HG02798 (cell line): ENCODE measurements around the gene CLSTN2.

Experiments used
- ATAC-seq: cut with Tn5 transposase; IDR thresholded peaks from one replicate; pipeline ENCODE4 v1.9.1; 2021; ENCODE audit warnings: mild to moderate bottlenecking; ENCODE audit not compliant: unreplicated experiment, poor library complexity

CLSTN2 gene

GRCh38 chr3:140135461-140135860, 200.5 kb downstream of the CLSTN2 start:
- no peak for ATAC-seq

- no peak for ATAC-seq
Observed at GRCh38 chr3:140143367-140144069, 208.5 kb downstream of the CLSTN2 start.

DNA sequence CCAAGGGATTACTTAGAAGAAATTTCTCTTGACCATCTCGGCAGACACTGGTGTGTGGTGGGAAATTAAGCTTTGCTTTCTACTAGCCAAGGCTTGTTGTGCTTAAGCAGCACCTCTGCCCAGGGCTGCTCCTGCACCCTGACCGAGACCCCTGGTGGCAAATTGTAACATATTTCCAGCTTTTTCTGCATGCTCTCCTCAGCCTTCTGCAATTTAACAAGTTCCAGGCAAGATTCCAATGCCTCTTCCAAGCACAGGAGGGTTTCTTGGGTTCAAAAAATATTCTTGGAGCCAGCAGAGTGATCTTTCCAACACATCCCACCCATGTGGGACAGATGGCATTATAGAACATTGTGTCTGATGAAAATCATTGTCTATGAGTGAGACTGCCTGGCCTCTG, 210.5 kb downstream of the CLSTN2 start:
- ATAC-seq = no peak

GRCh38 chr3:140146668-140147067, 211.7 kb downstream of the CLSTN2 start:
- ATAC-seq = no peak

DNA sequence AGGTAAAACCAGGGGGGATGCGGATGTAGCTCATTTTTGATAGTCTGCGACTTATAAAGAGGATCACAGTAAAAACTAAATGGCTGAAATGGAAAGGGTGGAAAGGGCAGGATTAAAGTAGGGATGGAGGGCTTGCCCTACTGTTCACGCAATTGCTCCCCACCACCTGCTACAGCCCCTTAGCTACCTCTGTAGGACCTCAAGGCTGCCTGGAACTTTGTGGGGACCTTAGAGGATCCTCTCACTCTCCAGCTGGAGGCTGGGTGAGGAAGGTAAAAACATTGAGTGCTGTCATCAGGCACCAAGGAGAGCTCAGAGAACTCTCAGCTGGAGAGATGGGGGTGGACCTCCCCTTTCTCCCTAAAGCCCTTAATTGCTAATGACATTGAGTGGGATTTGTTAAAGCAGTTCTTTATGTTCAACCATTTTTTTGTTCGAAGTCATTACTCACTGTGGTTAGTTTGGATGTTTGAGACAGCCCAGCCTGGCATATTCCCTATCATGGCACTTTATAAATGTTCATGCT, 213.0 kb downstream of the CLSTN2 start:
- no peak for ATAC-seq

- no peak for ATAC-seq
Observed at GRCh38 chr3:140148824-140149390, 213.9 kb downstream of the CLSTN2 start.

DNA sequence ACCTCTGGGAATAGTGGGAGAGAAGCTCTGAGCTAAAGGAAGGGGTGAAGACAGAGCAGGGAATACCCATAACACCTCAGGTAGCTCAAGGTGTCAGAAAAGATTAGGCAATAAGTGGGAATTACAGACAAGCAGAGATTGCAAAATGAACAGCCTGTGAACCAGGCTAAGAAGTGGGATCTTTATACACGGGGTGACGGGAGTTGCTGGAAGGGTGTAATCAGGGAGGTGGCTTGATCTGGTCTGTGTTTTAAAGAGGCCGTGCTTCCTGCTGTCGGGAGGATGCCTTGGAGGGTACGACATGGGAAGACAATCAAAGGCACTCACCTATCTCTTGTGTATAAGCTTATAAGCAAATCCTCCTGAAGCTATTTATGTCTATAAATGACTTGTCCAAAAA, 216.3 kb downstream of the CLSTN2 start:
- ATAC-seq = no peak

- peak; percentile 48 for ATAC-seq
Observed at GRCh38 chr3:140152851-140153639, 218.1 kb downstream of the CLSTN2 start.

DNA sequence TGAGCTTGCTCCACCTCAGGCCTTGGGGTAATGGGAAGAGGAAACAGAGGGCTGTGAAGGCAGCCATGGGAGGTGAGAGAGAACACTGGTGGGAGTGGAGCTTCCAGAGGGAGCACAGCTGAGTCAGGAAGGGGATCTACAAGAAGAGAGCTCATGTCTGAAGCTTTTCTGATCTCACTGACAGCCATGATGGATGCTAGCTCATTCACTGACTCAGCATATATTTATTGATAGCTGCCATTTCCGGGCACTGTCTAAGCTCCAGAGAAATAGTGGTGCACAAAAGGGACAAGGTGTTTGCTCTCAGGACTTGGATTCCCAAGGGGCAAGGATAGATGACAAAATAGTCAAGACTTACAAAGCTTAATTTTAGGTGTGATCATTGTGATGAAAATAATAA, 218.8 kb downstream of the CLSTN2 start:
- ATAC-seq = no peak

DNA sequence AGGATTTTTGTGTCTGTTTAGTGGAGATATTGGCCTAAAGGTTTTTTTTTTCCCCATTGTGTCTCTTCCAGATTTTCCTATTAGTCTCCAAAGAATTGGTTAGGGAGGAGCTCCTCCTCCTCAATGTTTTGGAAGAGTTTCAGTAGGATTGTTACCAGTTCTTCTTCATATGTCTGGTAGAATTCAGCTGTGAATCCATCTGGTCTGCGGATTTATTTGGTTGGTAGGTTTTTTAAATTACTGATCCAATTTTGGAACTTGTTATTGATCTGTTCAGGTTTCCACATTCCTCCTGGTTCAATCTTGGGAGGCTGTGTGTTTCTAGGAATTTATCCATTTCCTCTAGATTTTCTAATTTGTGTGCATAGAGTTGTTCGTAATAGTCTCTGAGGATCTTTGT, 222.2 kb downstream of the CLSTN2 start:
- no peak for ATAC-seq

DNA sequence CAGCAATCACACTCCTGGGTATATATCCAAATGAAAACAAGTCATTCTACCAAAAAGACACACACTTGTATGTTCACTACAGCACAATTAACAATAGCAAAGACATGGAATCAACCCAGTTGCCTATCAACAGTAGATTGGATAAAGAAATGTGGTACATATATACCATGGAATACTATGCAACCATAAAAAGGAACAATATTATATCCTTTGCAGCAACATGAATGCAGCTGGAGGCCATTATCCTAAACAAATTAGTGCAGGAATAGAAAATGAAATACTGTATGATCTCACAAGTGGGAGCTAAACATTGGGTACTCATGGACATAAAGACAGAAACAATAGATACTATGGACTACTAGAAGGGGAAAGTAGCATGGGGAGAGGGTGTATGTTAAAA, 224.7 kb downstream of the CLSTN2 start:
- no peak for ATAC-seq

DNA sequence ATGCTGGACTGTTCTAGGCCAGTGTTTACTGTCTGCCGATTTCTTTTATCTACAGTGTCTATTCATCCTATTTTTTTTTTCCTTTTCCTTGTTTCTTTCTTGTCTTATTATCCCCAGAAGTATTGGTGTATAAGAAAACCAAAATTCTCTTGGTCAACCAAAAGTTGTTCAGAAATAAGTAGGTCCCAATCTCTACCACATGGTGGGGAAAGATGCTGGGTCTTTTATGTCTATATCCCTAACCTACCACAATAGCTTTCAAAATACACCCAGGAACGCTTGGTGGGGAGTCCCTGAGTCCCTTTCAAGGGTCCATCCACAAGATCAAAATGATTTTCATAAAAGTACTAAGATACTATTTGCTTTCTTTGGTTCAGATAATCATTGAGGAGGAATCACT, 225.6 kb downstream of the CLSTN2 start:
- no peak for ATAC-seq

- no peak for ATAC-seq
Observed at GRCh38 chr3:140162551-140162950, 227.6 kb downstream of the CLSTN2 start.

DNA sequence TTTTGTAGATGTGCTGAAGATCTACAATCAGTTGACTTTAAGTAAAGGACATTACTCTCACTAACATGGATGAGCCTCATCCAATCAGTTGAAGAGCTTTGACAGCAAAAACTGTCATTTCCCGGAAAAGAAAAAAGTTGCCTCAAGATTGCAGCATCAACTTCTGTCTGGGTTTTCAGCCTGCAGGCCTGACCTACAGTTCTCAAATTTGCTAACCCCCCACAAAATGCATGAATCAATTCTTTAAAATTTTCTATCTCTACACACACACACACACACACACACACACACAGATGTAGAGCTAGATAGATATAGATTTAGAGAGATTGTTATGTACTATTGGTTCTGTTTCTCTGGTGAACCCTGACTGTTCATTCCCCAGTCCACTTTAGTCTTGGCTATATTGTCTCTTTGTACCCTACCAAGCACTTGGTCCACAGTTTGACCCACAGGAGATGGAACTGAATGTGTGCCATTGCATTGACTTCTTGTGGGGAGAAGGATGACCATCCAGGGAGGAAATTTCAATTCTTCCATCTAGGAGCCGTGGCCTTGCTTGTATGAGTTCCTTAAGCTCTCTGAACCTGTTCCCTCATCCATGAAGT, 228.3 kb downstream of the CLSTN2 start:
- ATAC-seq = no peak

GRCh38 chr3:140164156-140164555, 229.2 kb downstream of the CLSTN2 start:
- ATAC-seq = no peak

GRCh38 chr3:140164922-140165590, 230.1 kb downstream of the CLSTN2 start:
- ATAC-seq = no peak

DNA sequence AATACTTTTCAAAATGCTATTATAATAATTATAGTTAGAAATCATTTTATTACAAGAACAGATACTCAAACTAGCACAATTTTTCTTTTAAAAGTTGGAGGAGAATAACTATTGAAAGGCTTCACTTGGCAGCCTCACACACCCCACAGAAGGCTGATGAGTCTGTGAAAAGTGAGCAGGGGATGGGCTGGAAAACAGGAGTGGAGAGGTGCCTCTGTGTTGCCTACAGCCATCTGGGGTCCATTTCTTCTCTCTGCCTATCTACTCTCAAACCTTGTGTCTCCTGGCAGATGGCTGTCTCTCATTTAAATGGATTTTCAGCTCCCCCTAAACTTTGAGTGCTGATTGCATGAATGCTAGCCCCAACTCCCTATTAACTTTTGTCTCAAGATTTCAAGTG, 230.8 kb downstream of the CLSTN2 start:
- ATAC-seq = no peak

DNA sequence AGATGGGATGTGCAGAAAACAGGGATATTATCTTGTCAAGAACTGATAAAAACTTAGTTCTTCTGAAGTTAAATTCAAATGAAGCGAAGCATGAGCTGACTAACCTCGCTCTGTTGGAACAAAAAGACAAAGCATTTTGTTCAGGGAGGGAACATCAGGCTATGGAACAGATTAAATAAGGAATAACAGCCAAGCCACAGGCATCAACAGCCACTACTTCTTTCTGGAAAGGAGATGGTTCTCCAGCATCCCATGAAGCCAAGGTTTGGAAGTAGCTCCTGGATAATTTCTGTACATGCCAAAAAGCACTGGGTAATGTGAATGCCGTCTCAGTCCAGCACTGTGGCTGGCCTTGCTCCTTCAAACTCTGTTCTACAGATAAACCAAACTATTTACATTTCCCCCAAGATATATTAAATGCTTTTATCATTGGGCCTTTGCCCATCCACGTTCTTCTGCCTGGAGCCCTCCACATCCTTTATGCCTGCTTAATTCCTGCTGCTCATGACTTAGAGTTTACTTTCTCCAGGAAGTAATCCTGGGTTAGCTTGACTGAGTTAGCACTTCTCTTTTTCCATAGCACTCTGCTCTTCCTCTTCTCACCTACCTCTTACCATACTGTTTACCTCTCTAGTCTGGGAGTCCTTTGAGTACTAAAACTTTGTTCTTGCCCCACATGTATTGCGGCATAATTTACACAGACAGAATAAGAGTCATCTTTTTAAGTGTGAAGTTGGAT, 232.0 kb downstream of the CLSTN2 start:
- ATAC-seq = no peak

- no peak for ATAC-seq
Observed at GRCh38 chr3:140167600-140168281, 232.8 kb downstream of the CLSTN2 start.
